Cardiac fibroblast (primary cell): Measurements from ENCODE around the gene MUSK.

Experiments
- DNase-seq, 2 donors: peaks; one replicate each; pipeline versions ENCODE4 v3.0.0 to v3.0.0-alpha.2; 2010; ENCODE audit warnings: low read depth in 2 of 2
- H3K4me3 ChIP-seq, 2 donors: replicated peaks in 1 of 2; 1 replicate in 1 of 2; 2 replicates in 1 of 2; pipeline ENCODE4 v1.5.1; 2011; ENCODE audit warnings: low read depth in 2 of 2, low read length in 2 of 2, mild to moderate bottlenecking in 2 of 2, moderate library complexity in 1 of 2
- TF ChIP-seq, protein P1 (sequence below): IDR thresholded peaks from one replicate; pipeline ENCODE4 v1.5.1; 2011; ENCODE audit warnings: low read depth, mild to moderate bottlenecking, low read length, inconsistent platforms

MUSK gene

DNA sequence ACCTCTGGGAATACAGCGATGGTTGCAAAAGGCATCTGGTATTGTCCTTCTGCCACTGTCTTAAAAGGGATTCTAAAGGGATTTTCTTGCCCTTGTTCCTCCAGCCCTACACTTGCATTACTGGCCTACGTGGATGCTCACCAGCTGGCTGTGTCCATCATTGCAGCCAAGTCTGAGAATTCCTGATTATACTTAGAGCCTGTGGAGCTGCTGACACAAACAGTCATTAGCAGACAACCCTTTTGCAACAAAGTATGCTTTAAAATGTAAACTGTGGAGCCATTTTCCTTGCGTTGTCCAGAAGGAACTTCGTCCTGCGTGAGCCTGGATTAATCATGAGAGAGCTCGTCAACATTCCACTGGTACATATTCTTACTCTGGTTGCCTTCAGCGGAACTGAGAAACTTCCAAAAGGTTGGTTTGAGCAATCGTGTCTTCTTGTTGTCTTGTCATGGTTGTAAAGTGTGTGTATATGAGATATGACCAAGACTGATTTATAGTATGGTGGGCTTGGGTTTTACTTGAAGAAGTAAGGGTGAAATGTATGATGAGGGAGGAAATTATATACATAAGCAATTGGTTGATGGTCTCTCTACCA is at the start of gene MUSK:
Gene MUSK (plus strand): TSS at position 222 of the 598 bp plus-strand sequence. CDS start 114 bp downstream, at position 336.
- H3K4me3 ChIP-seq = no peak within 1 kb of the TSS
- DNase-seq = no peak
- TF ChIP-seq, protein P1, sequence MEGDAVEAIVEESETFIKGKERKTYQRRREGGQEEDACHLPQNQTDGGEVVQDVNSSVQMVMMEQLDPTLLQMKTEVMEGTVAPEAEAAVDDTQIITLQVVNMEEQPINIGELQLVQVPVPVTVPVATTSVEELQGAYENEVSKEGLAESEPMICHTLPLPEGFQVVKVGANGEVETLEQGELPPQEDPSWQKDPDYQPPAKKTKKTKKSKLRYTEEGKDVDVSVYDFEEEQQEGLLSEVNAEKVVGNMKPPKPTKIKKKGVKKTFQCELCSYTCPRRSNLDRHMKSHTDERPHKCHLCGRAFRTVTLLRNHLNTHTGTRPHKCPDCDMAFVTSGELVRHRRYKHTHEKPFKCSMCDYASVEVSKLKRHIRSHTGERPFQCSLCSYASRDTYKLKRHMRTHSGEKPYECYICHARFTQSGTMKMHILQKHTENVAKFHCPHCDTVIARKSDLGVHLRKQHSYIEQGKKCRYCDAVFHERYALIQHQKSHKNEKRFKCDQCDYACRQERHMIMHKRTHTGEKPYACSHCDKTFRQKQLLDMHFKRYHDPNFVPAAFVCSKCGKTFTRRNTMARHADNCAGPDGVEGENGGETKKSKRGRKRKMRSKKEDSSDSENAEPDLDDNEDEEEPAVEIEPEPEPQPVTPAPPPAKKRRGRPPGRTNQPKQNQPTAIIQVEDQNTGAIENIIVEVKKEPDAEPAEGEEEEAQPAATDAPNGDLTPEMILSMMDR = no peak

DNA sequence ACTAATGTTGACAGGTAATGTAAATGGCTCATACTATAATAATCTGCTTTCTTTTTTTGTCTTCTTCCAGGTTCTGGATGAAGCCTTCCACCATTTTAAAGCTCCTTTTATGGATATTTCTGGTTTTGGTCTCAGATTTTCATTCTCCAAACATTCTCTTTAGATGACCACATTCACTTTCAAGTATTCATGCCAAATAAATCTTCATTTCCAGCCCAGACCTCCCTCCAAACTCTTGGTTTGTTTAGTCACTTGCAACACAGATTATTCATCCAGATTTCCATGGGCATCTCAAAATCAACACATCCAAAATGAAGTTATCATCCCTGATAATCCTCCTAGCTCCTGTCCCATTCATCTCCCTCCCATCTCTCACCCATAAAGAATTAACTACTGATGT is 48.8 kb upstream of the MUSK start:
- TF ChIP-seq, protein P1 = no peak

DNA sequence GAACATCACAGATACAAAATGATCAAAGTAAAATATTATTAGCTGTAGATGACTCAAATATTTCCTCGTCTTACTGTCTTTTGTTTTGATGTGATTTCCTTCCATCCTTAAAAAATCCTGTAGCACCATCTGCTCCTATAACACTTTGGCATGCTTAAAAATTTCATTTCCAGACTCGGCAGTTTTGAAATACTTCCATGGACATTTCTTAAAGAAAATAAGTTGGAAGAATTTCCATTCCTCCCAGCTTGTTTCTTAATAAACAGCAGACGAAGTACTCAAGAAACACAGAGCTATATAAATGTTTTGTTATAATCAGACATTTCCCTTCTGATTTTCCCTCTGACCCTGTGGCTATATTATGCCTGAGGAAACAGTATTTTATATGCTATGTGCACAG is 47.9 kb upstream of the MUSK start:
- TF ChIP-seq, protein P1 = no peak

More for the DNA sequence above, 48.8 kb upstream of the MUSK start:
- peak; percentile 15 to 71 for DNase-seq
- no peak overlapping the region for H3K4me3 ChIP-seq

DNA sequence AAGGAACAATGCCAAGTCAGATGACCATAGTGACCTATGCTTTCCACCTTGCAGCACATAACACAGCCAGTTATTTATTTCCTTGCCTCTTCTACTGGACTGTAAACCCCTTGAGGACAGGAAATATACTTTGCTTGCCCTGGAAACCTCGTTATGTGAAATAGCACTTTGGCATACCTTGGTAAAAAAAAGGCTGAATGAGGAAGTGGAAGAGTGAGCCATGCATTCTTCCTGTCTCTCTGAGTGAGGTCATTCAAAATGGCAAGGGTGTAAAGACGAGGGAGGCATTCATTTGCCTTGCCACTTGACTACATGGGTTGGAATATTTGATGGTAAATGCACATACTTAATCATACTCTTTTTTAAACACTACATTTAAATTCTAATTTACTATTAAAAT is 46.2 kb upstream of the MUSK start:
- DNase-seq = no peak
- H3K4me3 ChIP-seq = no peak overlapping the region
- TF ChIP-seq, protein P1 = no peak

More for the DNA sequence above, 47.9 kb upstream of the MUSK start:
- no peak overlapping the region for H3K4me3 ChIP-seq
- DNase-seq = peak in 1 of 2 donors; percentile 36

DNA sequence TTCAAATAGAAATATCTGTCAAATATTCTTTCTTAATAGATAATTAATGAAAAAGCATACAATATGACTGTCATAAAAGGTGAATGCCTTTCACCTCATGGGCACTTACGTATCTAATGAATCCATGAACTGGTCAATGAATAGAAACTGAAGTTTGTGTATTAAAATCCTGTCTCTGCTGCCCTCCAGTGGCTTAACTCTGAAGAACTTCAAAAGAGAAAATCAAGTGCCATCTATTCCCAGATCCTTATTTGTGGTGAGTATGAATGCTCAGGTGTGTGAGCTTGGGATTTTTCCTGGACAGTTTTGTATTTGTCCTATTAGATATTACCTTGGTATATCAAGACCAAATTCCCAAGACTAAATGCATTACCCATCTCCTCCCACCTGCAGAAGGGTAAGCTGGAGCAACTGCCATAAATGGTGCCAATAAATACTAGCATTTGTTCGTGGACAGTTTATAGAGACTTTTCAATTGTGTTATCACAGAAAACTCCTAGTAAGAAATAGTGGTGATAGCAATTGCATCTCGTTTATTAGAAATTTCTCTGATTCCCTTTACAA is 45.0 kb upstream of the MUSK start:
- H3K4me3 ChIP-seq = no peak overlapping the region
- TF ChIP-seq, protein P1 = peak; percentile 50
- peak; percentile 75 to 81 for DNase-seq

DNA sequence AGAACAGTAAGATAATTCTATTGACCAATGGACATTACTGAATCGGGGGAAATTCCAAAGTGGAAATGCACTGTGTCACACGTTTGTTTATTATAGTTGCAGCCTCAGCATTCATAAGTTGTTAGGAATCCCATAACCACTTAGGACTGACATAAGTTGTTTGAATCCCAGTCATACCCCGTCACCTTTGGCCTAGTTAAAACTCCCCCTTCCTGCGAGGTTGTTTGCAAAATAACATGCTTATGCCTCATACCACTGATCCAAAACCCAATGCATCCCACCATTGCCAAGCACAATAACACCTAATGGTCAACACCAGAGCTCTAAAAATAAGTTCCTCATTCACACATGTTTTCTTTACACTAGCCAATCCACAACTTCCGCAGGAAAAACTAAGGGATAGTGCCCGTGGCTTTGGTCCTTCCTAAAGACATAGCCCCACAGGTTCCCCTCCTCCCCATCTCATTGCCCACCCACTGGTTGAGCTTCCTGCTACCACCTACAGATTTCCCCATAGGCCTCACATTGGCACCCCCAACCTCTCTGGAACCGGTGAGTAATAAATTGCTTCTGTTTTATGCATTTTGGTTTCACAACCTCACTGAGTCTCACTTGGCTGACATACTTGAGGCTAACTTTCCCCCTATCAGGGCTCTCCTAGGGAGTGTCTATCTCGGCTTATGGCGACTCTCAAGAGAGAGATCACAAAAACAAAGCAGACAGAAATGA is 42.3 kb upstream of the MUSK start:
- peak; percentile 88 to 97 for DNase-seq
- no peak overlapping the region for H3K4me3 ChIP-seq
- TF ChIP-seq, protein P1 = no peak
